Measurements from ENCODE around the gene DLG2. TPM values are rescaled to one million over a fixed set of nuclear protein-coding genes. Genes with fewer than 3 reads are reported as not detected.

The DLG2 gene
- total RNA-seq, 1 experiment from 2014 or later = 17.5 TPM

- Mint-ChIP-seq H3K27ac (no peak overlapping the region), H3K4me1 (peaks cover 18% of the 10 kb centered on the region), H3K9me3 (no peaks in the 10 kb centered on the region), H3K4me3 (no peak overlapping the region), H3K36me3 (no peaks in the 10 kb centered on the region), H3K27me3 (ENCODE audit: low read depth) (no peaks in the 10 kb centered on the region)
- ATAC-seq (peak; percentile 82), DNase-seq (ENCODE audit: low spot score) (no peak)
- ChIA-PET POLR2A (no interaction called here), CTCF (interaction anchor here (1.1 kb wide), 1 partner anchor 22 kb away, joined by 3 read pairs; no protein-coding TSS in a partner anchor)
- TF ChIP-seq ZNF532 (CRISPR knock-in tag; IDR thresholded peaks at IDR 0.05; ENCODE audit: borderline replicate concordance) = no peak
- TF ChIP-seq ZNF317 (CRISPR knock-in tag; IDR thresholded peaks at IDR 0.05; ENCODE audit: borderline replicate concordance, low read depth) = no peak
- TF ChIP-seq MAX (CRISPR knock-in tag; IDR thresholded peaks at IDR 0.05) = no peak
- no peak for TF ChIP-seq HMGA2 (CRISPR knock-in tag; IDR thresholded peaks at IDR 0.05)
- TF ChIP-seq SMAD3 (CRISPR knock-in tag; IDR thresholded peaks at IDR 0.05; ENCODE audit: borderline replicate concordance) = no peak
- TF ChIP-seq IRF2 (CRISPR knock-in tag; IDR thresholded peaks at IDR 0.05; ENCODE audit: borderline replicate concordance, low read depth) = no peak
- no peak for TF ChIP-seq NFATC4 (CRISPR knock-in tag; IDR thresholded peaks at IDR 0.05)
- no peak for TF ChIP-seq RORB (CRISPR knock-in tag; IDR thresholded peaks at IDR 0.05)
- no peak for TF ChIP-seq JUN (CRISPR knock-in tag; IDR thresholded peaks at IDR 0.05)
- TF ChIP-seq, protein P1, sequence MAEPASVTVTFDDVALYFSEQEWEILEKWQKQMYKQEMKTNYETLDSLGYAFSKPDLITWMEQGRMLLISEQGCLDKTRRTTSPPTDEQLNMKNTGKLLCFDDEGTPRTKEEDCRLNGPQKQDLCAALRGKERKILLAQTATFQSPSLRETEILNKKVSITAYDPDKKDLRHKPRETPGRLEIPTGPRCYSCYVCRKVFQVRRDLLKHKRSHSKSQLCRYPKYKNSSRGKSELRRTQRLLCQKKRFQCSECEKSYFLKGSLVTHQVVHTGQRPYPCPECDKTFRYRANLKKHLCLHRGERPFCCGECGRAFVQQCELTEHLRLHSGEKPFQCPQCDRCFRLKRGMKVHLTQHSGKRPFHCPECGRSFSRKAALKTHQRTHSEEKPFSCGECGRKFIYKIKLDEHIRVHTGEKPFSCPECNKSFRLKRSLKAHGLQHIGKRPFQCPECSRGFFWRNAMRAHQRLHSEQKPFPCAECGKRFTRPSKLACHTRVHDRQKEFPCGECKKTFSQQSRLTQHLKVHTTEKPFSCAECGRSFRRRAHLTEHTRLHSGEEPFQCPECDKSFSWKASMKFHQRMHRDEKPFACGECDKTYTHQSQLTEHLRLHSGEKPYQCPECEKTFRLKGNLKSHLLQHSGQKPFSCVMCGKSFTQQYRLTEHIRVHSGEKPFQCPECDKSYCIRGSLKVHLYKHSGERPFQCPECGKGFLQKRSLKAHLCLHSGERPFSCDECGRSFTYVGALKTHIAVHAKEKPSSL (CRISPR knock-in tag; conservative IDR thresholded peaks at IDR 0.05) = no peak
- TF ChIP-seq ZNF219 (CRISPR knock-in tag; IDR thresholded peaks at IDR 0.05; ENCODE audit: borderline replicate concordance) = no peak
Measured at GRCh38 chr11:83649528-83649855, 1977.7 kb downstream of the DLG2 start.

DNA sequence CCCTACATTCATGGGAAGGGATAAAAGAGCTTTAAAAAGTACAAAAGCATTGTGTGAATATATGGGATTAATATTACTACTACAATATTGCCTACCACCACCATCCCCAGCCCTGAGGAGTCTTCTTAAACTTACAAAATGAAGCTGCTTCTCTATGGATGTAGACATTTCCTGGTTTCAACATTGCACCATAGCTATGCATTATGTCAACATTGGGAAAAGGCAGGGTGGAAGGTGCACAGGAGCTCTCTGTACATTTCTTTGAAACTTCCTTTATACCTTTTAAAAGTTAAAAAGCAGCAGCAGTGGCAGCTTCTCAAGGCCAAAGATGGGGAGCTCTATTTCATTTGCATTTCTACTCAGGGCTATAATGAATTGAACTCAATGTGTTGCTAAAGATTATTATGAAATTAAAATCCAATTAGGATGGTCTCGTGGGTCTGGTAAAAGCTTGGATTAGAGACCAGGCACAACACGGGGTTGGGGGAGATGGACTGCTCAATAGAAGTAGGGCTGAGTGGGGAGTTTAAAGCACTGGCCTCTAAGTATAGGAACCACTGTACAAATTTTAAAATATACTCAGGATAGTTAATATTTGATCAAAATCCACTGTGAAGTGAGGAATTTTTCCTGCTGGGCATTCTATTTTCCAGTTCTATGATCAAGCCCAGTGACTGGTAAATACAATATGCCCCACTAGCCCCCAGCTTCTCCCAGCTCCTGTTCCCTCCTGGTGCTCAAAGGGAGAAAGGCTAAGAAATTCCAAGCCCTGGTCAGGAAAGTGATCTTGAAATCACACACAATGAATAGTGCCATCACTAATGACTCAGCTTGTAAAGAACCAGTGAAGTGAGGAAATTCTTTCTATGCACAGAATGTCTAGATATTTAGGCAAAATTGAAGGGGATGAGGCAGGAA, 1978.3 kb downstream of the DLG2 start:
- CTCF ChIA-PET = interaction anchor here (1.1 kb wide), 1 partner anchor 22 kb away, joined by 3 read pairs; no protein-coding TSS in a partner anchor
- no peaks in the 10 kb centered on the region for H3K27me3 Mint-ChIP-seq (ENCODE audit: low read depth)
- H3K36me3 Mint-ChIP-seq = no peaks in the 10 kb centered on the region
- no peak overlapping the region for H3K4me3 Mint-ChIP-seq
- no peak for TF ChIP-seq NR3C1 (CRISPR knock-in tag; conservative IDR thresholded peaks at IDR 0.05; ENCODE audit: low read depth)
- no peak for TF ChIP-seq TCF7 (CRISPR knock-in tag; IDR thresholded peaks at IDR 0.05; ENCODE audit: low read depth)
- no peak for TF ChIP-seq ELF4 (CRISPR knock-in tag; IDR thresholded peaks at IDR 0.05; ENCODE audit: low read depth)
- peak; percentile 44; the same call in 1 of the 2 replicates for TF ChIP-seq GABPB1 (CRISPR knock-in tag; IDR thresholded peaks at IDR 0.05)
- TF ChIP-seq, protein P1 (CRISPR knock-in tag; conservative IDR thresholded peaks at IDR 0.05) = no peak
- POLR2A ChIA-PET = no interaction called here
- no peaks in the 10 kb centered on the region for H3K9me3 Mint-ChIP-seq
- peak overlapping the region; percentile 82 for H3K27ac Mint-ChIP-seq
- peak; percentile 57 for ATAC-seq
- DNase-seq (ENCODE audit: low spot score) = no peak
- peaks cover 18% of the 10 kb centered on the region for H3K4me1 Mint-ChIP-seq

Data from WTC11 (cell line).